Upper lobe of left lung (tissue), 4 donors: ENCODE data around the gene ACOT12.

ENCODE experiments used
- EP300 ChIP-seq, 4 donors: sonication (generic); formaldehyde crosslinking; IDR thresholded peaks; one replicate each; pipeline ENCODE4 v1.5.1; 2017; ENCODE audit warnings: antibody characterized with exemption in 4 of 4, control low read depth in 2 of 4
- POLR2A ChIP-seq, 4 donors: fragments of 450-650 bp; IDR thresholded peaks; one replicate each; pipeline ENCODE4 v1.5.1; 2016 to 2017; ENCODE audit warnings: antibody characterized with exemption in 4 of 4, mild to moderate bottlenecking in 2 of 4
- POLR2AphosphoS5 ChIP-seq, 2 donors: sonication (generic); formaldehyde crosslinking; IDR thresholded peaks; one replicate each; pipeline ENCODE4 v1.5.1; 2017; ENCODE audit warnings: antibody characterized with exemption in 2 of 2
- TF ChIP-seq, protein P1 (sequence below), 6 experiments: fragments of 450-650 bp in 4 of 6; fragments of 200-600 bp in 2 of 6; sonication (generic) in 2 of 6; IDR thresholded peaks; one replicate each; pipeline ENCODE4 v1.5.1; 2016 to 2019; ENCODE audit warnings: antibody characterized with exemption in 6 of 6

GRCh38 chr5:81305785-81306184, 88.1 kb downstream of the ACOT12 start:
- TF ChIP-seq, protein P1, sequence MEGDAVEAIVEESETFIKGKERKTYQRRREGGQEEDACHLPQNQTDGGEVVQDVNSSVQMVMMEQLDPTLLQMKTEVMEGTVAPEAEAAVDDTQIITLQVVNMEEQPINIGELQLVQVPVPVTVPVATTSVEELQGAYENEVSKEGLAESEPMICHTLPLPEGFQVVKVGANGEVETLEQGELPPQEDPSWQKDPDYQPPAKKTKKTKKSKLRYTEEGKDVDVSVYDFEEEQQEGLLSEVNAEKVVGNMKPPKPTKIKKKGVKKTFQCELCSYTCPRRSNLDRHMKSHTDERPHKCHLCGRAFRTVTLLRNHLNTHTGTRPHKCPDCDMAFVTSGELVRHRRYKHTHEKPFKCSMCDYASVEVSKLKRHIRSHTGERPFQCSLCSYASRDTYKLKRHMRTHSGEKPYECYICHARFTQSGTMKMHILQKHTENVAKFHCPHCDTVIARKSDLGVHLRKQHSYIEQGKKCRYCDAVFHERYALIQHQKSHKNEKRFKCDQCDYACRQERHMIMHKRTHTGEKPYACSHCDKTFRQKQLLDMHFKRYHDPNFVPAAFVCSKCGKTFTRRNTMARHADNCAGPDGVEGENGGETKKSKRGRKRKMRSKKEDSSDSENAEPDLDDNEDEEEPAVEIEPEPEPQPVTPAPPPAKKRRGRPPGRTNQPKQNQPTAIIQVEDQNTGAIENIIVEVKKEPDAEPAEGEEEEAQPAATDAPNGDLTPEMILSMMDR (IDR thresholded peaks at IDR 0.05), result no peak
- TF ChIP-seq POLR2AphosphoS5 (IDR thresholded peaks at IDR 0.05), result no peak
- TF ChIP-seq POLR2A (IDR thresholded peaks at IDR 0.05), result no peak
- no peak for TF ChIP-seq EP300 (IDR thresholded peaks at IDR 0.05)
